ENCODE results near the gene HLA-DPA1.
"Not testable (repeated sequence)": the region's sequence is repeated elsewhere in the genome, so short reads cannot be mapped to it uniquely, and the experiment has no call there.

The HLA-DPA1 gene

GRCh38 chr6:33105916-33106871, 32.7 kb upstream of the HLA-DPA1 start:
- TF ChIP-seq CTCF (IDR thresholded peaks at IDR 0.05; ENCODE audit: control insufficient read depth, extremely low read depth, insufficient read depth) = no peak
- peak; percentile 35 for DNase-seq (ENCODE audit: low read depth)
- no peak overlapping the region for H3K4me3 ChIP-seq (ENCODE audit: low read depth, low read length)

GRCh38 chr6:33105386-33105785, 31.9 kb upstream of the HLA-DPA1 start:
- DNase-seq (ENCODE audit: low read depth) = no peak
- no peak for TF ChIP-seq CTCF (IDR thresholded peaks at IDR 0.05; ENCODE audit: control insufficient read depth, extremely low read depth, insufficient read depth)
- H3K4me3 ChIP-seq (ENCODE audit: low read depth, low read length) = no peak overlapping the region

- no peak overlapping the region for H3K4me3 ChIP-seq (ENCODE audit: low read depth, low read length)
- no peak for TF ChIP-seq CTCF (IDR thresholded peaks at IDR 0.05; ENCODE audit: control insufficient read depth, extremely low read depth, insufficient read depth)
- DNase-seq (ENCODE audit: low read depth) = no peak
Measured at GRCh38 chr6:33104887-33105286, 31.4 kb upstream of the HLA-DPA1 start.

- TF ChIP-seq CTCF (IDR thresholded peaks at IDR 0.05; ENCODE audit: control insufficient read depth, extremely low read depth, insufficient read depth) = no peak
- H3K4me3 ChIP-seq (ENCODE audit: low read depth, low read length) = no peak overlapping the region
- DNase-seq (ENCODE audit: low read depth) = no peak
Measured at GRCh38 chr6:33103776-33104175, 30.3 kb upstream of the HLA-DPA1 start.

- not testable (repeated sequence) for DNase-seq (ENCODE audit: low read depth); H3K4me3 ChIP-seq (ENCODE audit: low read depth, low read length)
Measured at GRCh38 chr6:33101121-33101737, 27.8 kb upstream of the HLA-DPA1 start.

GRCh38 chr6:33095681-33096080, 22.2 kb upstream of the HLA-DPA1 start:
- TF ChIP-seq CTCF (IDR thresholded peaks at IDR 0.05; ENCODE audit: control insufficient read depth, extremely low read depth, insufficient read depth) = no peak
- H3K4me3 ChIP-seq (ENCODE audit: low read depth, low read length) = no peak overlapping the region
- DNase-seq (ENCODE audit: low read depth) = no peak

GRCh38 chr6:33093855-33094254, 20.4 kb upstream of the HLA-DPA1 start:
- DNase-seq (ENCODE audit: low read depth) = no peak
- no peak overlapping the region for H3K4me3 ChIP-seq (ENCODE audit: low read depth, low read length)
- TF ChIP-seq CTCF (IDR thresholded peaks at IDR 0.05; ENCODE audit: control insufficient read depth, extremely low read depth, insufficient read depth) = no peak
